Esophagus muscularis mucosa (tissue), 4 donors: ENCODE data around the gene ECSIT.
A peak's percentile ranks its signal among the peaks of the same experiment; 100 is the strongest.

Experiments used
- CTCF ChIP-seq, 3 experiments: fragments of 200-600 bp in 2 of 3; fragments of 450-650 bp in 1 of 3; sonication (generic) in 2 of 3; IDR thresholded peaks; one replicate each; pipeline ENCODE4 v1.5.1; 2017 to 2019; ENCODE audit warnings: antibody characterized with exemption in 3 of 3, mild to moderate bottlenecking in 2 of 3, moderate library complexity in 1 of 3
- EP300 ChIP-seq: sonication (generic); formaldehyde crosslinking; IDR thresholded peaks from one replicate; pipeline ENCODE4 v1.6.1; 2017; ENCODE audit warnings: antibody characterized with exemption
- POLR2AphosphoS5 ChIP-seq, 2 donors: sonication (generic); formaldehyde crosslinking; IDR thresholded peaks; one replicate each; pipeline ENCODE4 v1.6.1; 2017; ENCODE audit warnings: antibody characterized with exemption in 2 of 2

- TF ChIP-seq EP300 (no peak), CTCF (IDR thresholded peaks at IDR 0.05) (peak; percentile 53 to 74 (median 68)), POLR2AphosphoS5 (IDR thresholded peaks at IDR 0.05) (peak in 1 of 2 donors; percentile 24)
Observed at GRCh38 chr19:11496391-11497163, 32.4 kb downstream of the ECSIT start.
